CD4-positive, CD25-positive, alpha-beta regulatory T cell (primary cell): ENCODE data around the gene AARS1. TPM values are rescaled to one million over a fixed set of nuclear protein-coding genes. Genes with fewer than 3 reads are reported as not detected.
"Not testable (repeated sequence)": the region's sequence is repeated elsewhere in the genome, so short reads cannot be mapped to it uniquely, and the experiment has no call there.

ENCODE experiments used
- ATAC-seq, 2 donors: fragments of 150-1000 bp; cut with Tn5 transposase; one replicate each; pipeline ENCODE4 v1.10.0; 2021; ENCODE audit warnings: low read depth in 2 of 2, moderate number of reproducible peaks in 2 of 2, moderate library complexity in 1 of 2
- DNase-seq, 3 donors: peaks; one replicate each; pipeline versions ENCODE4 v3.0.0 to v3.0.0-alpha.2; 2012 to 2022; ENCODE audit warnings: mixed read lengths in 1 of 3
- H3K27ac ChIP-seq: one replicate; pipeline ENCODE4 v1.7.0; 2013; ENCODE audit warnings: mild to moderate bottlenecking, low read length; ENCODE audit not compliant: insufficient read depth, poor library complexity, severe bottlenecking
- H3K27me3 ChIP-seq: one replicate; pipeline ENCODE4 v1.7.0; 2013; ENCODE audit warnings: low read length; ENCODE audit not compliant: control insufficient read depth, insufficient read depth
- H3K36me3 ChIP-seq: one replicate; pipeline ENCODE4 v1.7.0; 2013; ENCODE audit warnings: mild to moderate bottlenecking, low read length, moderate library complexity; ENCODE audit not compliant: control insufficient read depth, insufficient read depth
- H3K4me1 ChIP-seq: 2 replicates; pipeline ENCODE4 v1.7.0; 2013; ENCODE audit warnings: mild to moderate bottlenecking, low read length; ENCODE audit not compliant: insufficient read depth, control insufficient read depth, poor library complexity, severe bottlenecking
- H3K4me3 ChIP-seq: one replicate; pipeline ENCODE4 v1.7.0; 2013; ENCODE audit warnings: low read depth, mild to moderate bottlenecking, low read length, moderate library complexity
- H3K9me3 ChIP-seq, 2 experiments: 1 replicate in 1 of 2; 2 replicates in 1 of 2; pipeline ENCODE4 v1.7.0; 2013; ENCODE audit warnings: low read length in 2 of 2, mild to moderate bottlenecking in 1 of 2, moderate library complexity in 1 of 2; ENCODE audit not compliant: control insufficient read depth in 2 of 2
- H3K27ac Mint-ChIP-seq, 3 donors: one replicate each; pipeline ENCODE4 v1.8.0; 2020 to 2022; ENCODE audit warnings: mild to moderate bottlenecking in 3 of 3, mixed read lengths in 3 of 3, moderate library complexity in 2 of 3
- H3K27me3 Mint-ChIP-seq: one replicate; pipeline ENCODE4 v1.8.0; 2022; ENCODE audit warnings: mild to moderate bottlenecking, mixed read lengths
- H3K36me3 Mint-ChIP-seq: one replicate; pipeline ENCODE4 v1.8.0; 2020; ENCODE audit warnings: mixed read lengths
- H3K4me1 Mint-ChIP-seq, 4 donors: one replicate each; pipeline ENCODE4 v1.8.0; 2020 to 2022; ENCODE audit warnings: mixed read lengths in 4 of 4, mild to moderate bottlenecking in 1 of 4
- H3K4me3 Mint-ChIP-seq, 4 donors: one replicate each; pipeline ENCODE4 v1.8.0; 2020 to 2022; ENCODE audit warnings: mild to moderate bottlenecking in 4 of 4, mixed read lengths in 4 of 4, moderate library complexity in 3 of 4
- H3K9me3 Mint-ChIP-seq, 7 donors: one replicate each; pipeline ENCODE4 v1.8.0; 2020 to 2022; ENCODE audit warnings: mixed read lengths in 7 of 7, mild to moderate bottlenecking in 3 of 7, moderate library complexity in 2 of 7
- polyA plus RNA-seq, 4 donors: library from polyadenylated mRNA; unstranded; fragments of 300-500 nt; fragmentation: Illumina TruSeq; gene quantifications; one replicate each; pipeline ENCODE4 v1.2.3, GENCODE V29; 2021
- total RNA-seq: library from RNA; stranded (reverse); gene quantifications from one replicate; pipeline ENCODE4 v1.2.3, GENCODE V29; 2022

AARS1 gene
- total and polyA plus RNA-seq, 5 donors from 2014 or later: 25.2 to 34.5 (median 30.1) TPM

GRCh38 chr16:70249697-70250096 lies 39.6 kb downstream of the AARS1 start:
- not testable (repeated sequence) for H3K9me3 ChIP-seq, ATAC-seq, H3K27me3 ChIP-seq, H3K9me3 Mint-ChIP-seq, DNase-seq, H3K36me3 ChIP-seq, H3K27me3 Mint-ChIP-seq, H3K36me3 Mint-ChIP-seq
- Histone ChIP-seq H3K4me3 (peak overlapping the region; percentile 51), H3K4me1 (peaks cover 16% of the 10 kb centered on the region), H3K27ac (peak overlapping the region; percentile 35)
- H3K4me3 Mint-ChIP-seq: peak overlapping the region; percentile 71 to 83 (median 74)
- H3K27ac Mint-ChIP-seq: peak overlapping the region in 2 of 3 donors; percentile 55 to 69
- H3K4me1 Mint-ChIP-seq: peaks cover 0 to 43% (median 21%) of the 10 kb centered on the region in 4 donors

GRCh38 chr16:70238773-70239172 lies 50.5 kb downstream of the AARS1 start:
- peak overlapping the region in 2 of 3 donors; percentile 7 to 29 for H3K27ac Mint-ChIP-seq

GRCh38 chr16:70231831-70232230 lies 57.5 kb downstream of the AARS1 start:
- ATAC-seq, H3K9me3 Mint-ChIP-seq, H3K9me3 ChIP-seq, DNase-seq, H3K4me1 Mint-ChIP-seq, H3K36me3 Mint-ChIP-seq, H3K27ac Mint-ChIP-seq, H3K4me3 ChIP-seq, H3K4me3 Mint-ChIP-seq, H3K27me3 Mint-ChIP-seq, H3K27ac ChIP-seq, H3K4me1 ChIP-seq, H3K27me3 ChIP-seq: not testable (repeated sequence)
- H3K36me3 ChIP-seq: peaks cover 22% of the 10 kb centered on the region

More at GRCh38 chr16:70238773-70239172, 50.5 kb downstream of the AARS1 start:
- peaks cover 13% of the 10 kb centered on the region for H3K36me3 Mint-ChIP-seq
- not testable (repeated sequence) for H3K9me3 ChIP-seq, H3K4me3 Mint-ChIP-seq, H3K4me3 ChIP-seq, H3K27me3 ChIP-seq, DNase-seq, H3K9me3 Mint-ChIP-seq, H3K4me1 ChIP-seq, H3K4me1 Mint-ChIP-seq, H3K27ac ChIP-seq, ATAC-seq, H3K27me3 Mint-ChIP-seq, H3K36me3 ChIP-seq

- H3K36me3 Mint-ChIP-seq, H3K9me3 ChIP-seq, H3K27me3 ChIP-seq, H3K27ac Mint-ChIP-seq, ATAC-seq, H3K9me3 Mint-ChIP-seq, H3K4me3 Mint-ChIP-seq, H3K4me1 Mint-ChIP-seq, H3K4me1 ChIP-seq, H3K4me3 ChIP-seq, H3K27ac ChIP-seq, DNase-seq, H3K27me3 Mint-ChIP-seq: not testable (repeated sequence)
- H3K36me3 ChIP-seq: peaks cover 21% of the 10 kb centered on the region
These were observed 63.3 kb downstream of the AARS1 start for GRCh38 chr16:70226024-70226423.

- not testable (repeated sequence) for H3K36me3 Mint-ChIP-seq, H3K27ac ChIP-seq, H3K27me3 Mint-ChIP-seq, H3K4me1 ChIP-seq, H3K4me3 Mint-ChIP-seq, H3K27me3 ChIP-seq, H3K4me1 Mint-ChIP-seq, H3K9me3 ChIP-seq, H3K4me3 ChIP-seq, H3K9me3 Mint-ChIP-seq, DNase-seq, ATAC-seq
- peaks cover 21% of the 10 kb centered on the region for H3K36me3 ChIP-seq
- peak overlapping the region in 1 of 3 donors; percentile 46 for H3K27ac Mint-ChIP-seq
These were observed 63.9 kb downstream of the AARS1 start for GRCh38 chr16:70225430-70225829.

GRCh38 chr16:70224645-70225044 lies 64.7 kb downstream of the AARS1 start:
- H3K27me3 ChIP-seq, H3K4me1 Mint-ChIP-seq, H3K27me3 Mint-ChIP-seq, DNase-seq, H3K27ac Mint-ChIP-seq, H3K9me3 ChIP-seq, ATAC-seq, H3K9me3 Mint-ChIP-seq, H3K27ac ChIP-seq, H3K4me3 Mint-ChIP-seq, H3K4me1 ChIP-seq, H3K36me3 Mint-ChIP-seq, H3K4me3 ChIP-seq: not testable (repeated sequence)
- peaks cover 23% of the 10 kb centered on the region for H3K36me3 ChIP-seq

GRCh38 chr16:70223971-70224513 lies 65.3 kb downstream of the AARS1 start:
- peaks cover 25% of the 10 kb centered on the region for H3K36me3 ChIP-seq
- not testable (repeated sequence) for H3K4me3 Mint-ChIP-seq, H3K4me3 ChIP-seq, H3K36me3 Mint-ChIP-seq, H3K27me3 ChIP-seq, H3K9me3 ChIP-seq, ATAC-seq, H3K27me3 Mint-ChIP-seq, H3K4me1 Mint-ChIP-seq, H3K4me1 ChIP-seq, H3K9me3 Mint-ChIP-seq, DNase-seq, H3K27ac ChIP-seq
- peak overlapping the region in 2 of 3 donors; percentile 46 to 61 for H3K27ac Mint-ChIP-seq

- H3K9me3 Mint-ChIP-seq: not testable (repeated sequence)
These were observed 66.1 kb downstream of the AARS1 start for GRCh38 chr16:70223216-70223615.

More at GRCh38 chr16:70223216-70223615, 66.1 kb downstream of the AARS1 start:
- H3K36me3 Mint-ChIP-seq, H3K9me3 ChIP-seq, H3K27ac ChIP-seq, H3K27me3 ChIP-seq, H3K4me1 Mint-ChIP-seq, H3K4me3 ChIP-seq, H3K27me3 Mint-ChIP-seq, ATAC-seq, H3K4me1 ChIP-seq, DNase-seq: not testable (repeated sequence)
- H3K36me3 ChIP-seq: peaks cover 22% of the 10 kb centered on the region
- peak overlapping the region in 1 of 4 donors; percentile 49 for H3K4me3 Mint-ChIP-seq
- H3K27ac Mint-ChIP-seq: peak overlapping the region; percentile 18 to 61 (median 41)
